OCI-LY1 (cell line): ENCODE data around the gene MORN5.

ENCODE experiments used
- EZH2 ChIP-seq: fragments of 200-600 bp; sonication (generic), shearing (Covaris generic); IDR thresholded peaks from 2 replicates; pipeline ENCODE4 v1.8.0; 2017; ENCODE audit warnings: borderline replicate concordance, mixed run types, mild to moderate bottlenecking, antibody characterized with exemption, low read length, moderate library complexity, mixed read lengths
- TF ChIP-seq, protein P1 (sequence below): fragments of 200-600 bp; sonication (generic), shearing (Covaris generic); IDR thresholded peaks from 2 replicates; pipeline ENCODE4 v1.5.1; 2017; ENCODE audit warnings: mild to moderate bottlenecking, antibody characterized with exemption, low read length, moderate library complexity, mixed read lengths

GRCh38 chr9:122131401-122132001, 28.2 kb upstream of the MORN5 start:
- TF ChIP-seq, protein P1, sequence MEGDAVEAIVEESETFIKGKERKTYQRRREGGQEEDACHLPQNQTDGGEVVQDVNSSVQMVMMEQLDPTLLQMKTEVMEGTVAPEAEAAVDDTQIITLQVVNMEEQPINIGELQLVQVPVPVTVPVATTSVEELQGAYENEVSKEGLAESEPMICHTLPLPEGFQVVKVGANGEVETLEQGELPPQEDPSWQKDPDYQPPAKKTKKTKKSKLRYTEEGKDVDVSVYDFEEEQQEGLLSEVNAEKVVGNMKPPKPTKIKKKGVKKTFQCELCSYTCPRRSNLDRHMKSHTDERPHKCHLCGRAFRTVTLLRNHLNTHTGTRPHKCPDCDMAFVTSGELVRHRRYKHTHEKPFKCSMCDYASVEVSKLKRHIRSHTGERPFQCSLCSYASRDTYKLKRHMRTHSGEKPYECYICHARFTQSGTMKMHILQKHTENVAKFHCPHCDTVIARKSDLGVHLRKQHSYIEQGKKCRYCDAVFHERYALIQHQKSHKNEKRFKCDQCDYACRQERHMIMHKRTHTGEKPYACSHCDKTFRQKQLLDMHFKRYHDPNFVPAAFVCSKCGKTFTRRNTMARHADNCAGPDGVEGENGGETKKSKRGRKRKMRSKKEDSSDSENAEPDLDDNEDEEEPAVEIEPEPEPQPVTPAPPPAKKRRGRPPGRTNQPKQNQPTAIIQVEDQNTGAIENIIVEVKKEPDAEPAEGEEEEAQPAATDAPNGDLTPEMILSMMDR = no peak
- no peak for TF ChIP-seq EZH2
